ENCODE data around the gene OR8D1. TPM values are rescaled to one million over a fixed set of nuclear protein-coding genes. Genes with fewer than 3 reads are reported as not detected.

OR8D1 gene
- total and polyA plus RNA-seq, 2 donors (not counting 3 experiments of a cell fraction or from before 2014, with no cell fraction given): not detected

DNA sequence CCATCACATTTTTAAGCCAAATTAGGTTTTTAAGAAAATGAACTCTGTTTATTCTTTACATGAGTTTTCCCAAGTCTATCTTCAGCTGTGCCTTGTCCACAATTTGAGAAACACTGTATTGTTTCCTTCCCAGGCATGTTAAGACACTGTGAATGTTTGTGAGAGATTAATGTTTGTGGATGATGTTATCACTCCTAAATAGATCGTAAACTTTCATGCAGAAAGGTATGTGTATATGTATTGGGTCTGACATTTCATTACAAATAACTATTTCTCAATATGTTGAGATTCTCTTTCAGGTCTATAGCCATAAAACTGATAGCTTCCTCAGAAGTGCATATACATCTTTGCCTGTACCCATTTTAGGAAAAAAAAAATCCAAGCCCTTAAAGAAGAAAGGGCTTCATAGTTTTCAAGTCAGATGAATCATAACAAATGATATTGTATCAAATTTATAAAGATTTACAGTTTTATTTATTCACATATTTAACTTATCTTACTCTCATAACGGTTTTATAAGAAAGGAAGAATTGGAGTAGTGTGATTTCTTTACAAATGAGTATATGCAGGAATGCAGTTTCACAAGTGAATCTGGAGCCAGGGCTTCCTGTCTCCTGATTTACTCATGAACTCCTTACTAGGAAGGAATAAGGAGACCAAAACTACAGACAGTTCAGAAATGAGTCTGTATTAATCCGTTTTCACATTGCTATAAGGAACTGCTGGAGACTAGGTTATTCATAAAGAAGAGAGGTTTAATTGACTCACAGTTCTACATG lies 11.2 kb downstream of the OR8D1 start:
- no peak for TF ChIP-seq FOS (IDR thresholded peaks at IDR 0.05; ENCODE audit: borderline replicate concordance, insufficient read depth, low read length)
- no peak for TF ChIP-seq POLR2A (IDR thresholded peaks at IDR 0.05; ENCODE audit: low read depth, low read length)
- no peak for TF ChIP-seq JUN (IDR thresholded peaks at IDR 0.05; ENCODE audit: borderline replicate concordance, insufficient read depth, insufficient read length, low read depth)
- no peak for TF ChIP-seq GATA2 (IDR thresholded peaks at IDR 0.05; ENCODE audit: insufficient read depth, insufficient read length, low read depth, low read length)
- TF ChIP-seq EZH2 (IDR thresholded peaks at IDR 0.05; ENCODE audit: borderline replicate concordance, low read depth, low read length, severe bottlenecking): no peak
- TF ChIP-seq MYC (IDR thresholded peaks at IDR 0.05; ENCODE audit: low read depth, low read length): no peak
- no peak for TF ChIP-seq POLR2AphosphoS5 (IDR thresholded peaks at IDR 0.05; ENCODE audit: insufficient read depth, low read depth, low read length)
- TF ChIP-seq, protein P1, sequence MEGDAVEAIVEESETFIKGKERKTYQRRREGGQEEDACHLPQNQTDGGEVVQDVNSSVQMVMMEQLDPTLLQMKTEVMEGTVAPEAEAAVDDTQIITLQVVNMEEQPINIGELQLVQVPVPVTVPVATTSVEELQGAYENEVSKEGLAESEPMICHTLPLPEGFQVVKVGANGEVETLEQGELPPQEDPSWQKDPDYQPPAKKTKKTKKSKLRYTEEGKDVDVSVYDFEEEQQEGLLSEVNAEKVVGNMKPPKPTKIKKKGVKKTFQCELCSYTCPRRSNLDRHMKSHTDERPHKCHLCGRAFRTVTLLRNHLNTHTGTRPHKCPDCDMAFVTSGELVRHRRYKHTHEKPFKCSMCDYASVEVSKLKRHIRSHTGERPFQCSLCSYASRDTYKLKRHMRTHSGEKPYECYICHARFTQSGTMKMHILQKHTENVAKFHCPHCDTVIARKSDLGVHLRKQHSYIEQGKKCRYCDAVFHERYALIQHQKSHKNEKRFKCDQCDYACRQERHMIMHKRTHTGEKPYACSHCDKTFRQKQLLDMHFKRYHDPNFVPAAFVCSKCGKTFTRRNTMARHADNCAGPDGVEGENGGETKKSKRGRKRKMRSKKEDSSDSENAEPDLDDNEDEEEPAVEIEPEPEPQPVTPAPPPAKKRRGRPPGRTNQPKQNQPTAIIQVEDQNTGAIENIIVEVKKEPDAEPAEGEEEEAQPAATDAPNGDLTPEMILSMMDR (IDR thresholded peaks at IDR 0.05; ENCODE audit: extremely low read depth in 1 of 2, insufficient read depth in 1 of 2, low read depth in 1 of 2, low read length in 2 of 2): no peak
- TF ChIP-seq, protein P2, sequence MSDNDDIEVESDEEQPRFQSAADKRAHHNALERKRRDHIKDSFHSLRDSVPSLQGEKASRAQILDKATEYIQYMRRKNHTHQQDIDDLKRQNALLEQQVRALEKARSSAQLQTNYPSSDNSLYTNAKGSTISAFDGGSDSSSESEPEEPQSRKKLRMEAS (IDR thresholded peaks at IDR 0.05; ENCODE audit: insufficient read depth, insufficient read length): no peak
- Histone ChIP-seq H3K4me2 (ENCODE audit: insufficient read depth, low read length) (no peak overlapping the region), H3K79me2 (ENCODE audit: control insufficient read depth, insufficient read depth, low read length) (no peaks in the 10 kb centered on the region), H2AFZ (ENCODE audit: low read depth, low read length) (no peak overlapping the region), H3K4me1 (ENCODE audit: control insufficient read depth, extremely low read depth, insufficient read depth, low read length) (no peaks in the 10 kb centered on the region), H3K9me1 (replicated peaks; ENCODE audit: control insufficient read depth, extremely low read depth, insufficient read depth, low read length) (no peaks in the 10 kb centered on the region), H3K9ac (replicated peaks; ENCODE audit: extremely low read depth, insufficient read depth, low read length) (no peak overlapping the region), H4K20me1 (replicated peaks; ENCODE audit: control insufficient read depth, extremely low read depth, insufficient read depth, low read length) (no peaks in the 10 kb centered on the region), H3K9me3 (replicated peaks; ENCODE audit: control insufficient read depth, insufficient read depth, low read length) (no peaks in the 10 kb centered on the region), H3K36me3 (ENCODE audit: control insufficient read depth in 2 of 2, extremely low read depth in 1 of 2, insufficient read depth in 2 of 2, low read length in 2 of 2) (no peaks in the 10 kb centered on the region), H3K4me3 (replicated peaks in 1 of 3; ENCODE audit: insufficient read depth in 1 of 3, low read depth in 1 of 3, low read length in 3 of 3) (no peak overlapping the region), H3K27ac (ENCODE audit: insufficient read depth, low read depth, low read length) (no peak overlapping the region), H3K27me3 (ENCODE audit: control insufficient read depth in 2 of 2, insufficient read depth in 2 of 2, low read length in 2 of 2) (peaks cover 0 to 3% of the 10 kb centered on the region in 2 experiments)
- dilution Hi-C loops (cut with MboI; ENCODE audit: extremely low pct_ligation_motif_present, low sequenced_read_pairs) (no loop called here), intact Hi-C loops (cut with micrococcal nuclease) (no loop called here)
- BruUV-seq (replicated peaks): no TSS peak
- POLR2A ChIA-PET: no interaction called here
- CTCF ChIA-PET: no interaction called here
- FAIRE-seq (no peak), DNase-seq (ENCODE audit: low read depth, low spot score) (no peak)
